CD14-positive monocyte (primary cell): ENCODE results near the gene ACKR2. TPM values are rescaled to one million over a fixed set of nuclear protein-coding genes. Genes with fewer than 3 reads are reported as not detected.

Experiments used
- DNase-seq, 3 donors: peaks; one replicate each; pipeline ENCODE4 v3.0.0-alpha.2; 2011 to 2022
- H2AFZ ChIP-seq: 2 replicates; pipeline ENCODE4 v1.6.0; 2012; ENCODE audit warnings: mild to moderate bottlenecking, low read depth, low read length, inconsistent platforms; ENCODE audit not compliant: insufficient read depth, poor library complexity, severe bottlenecking
- H3K27ac ChIP-seq, 2 donors: 1 replicate in 1 of 2; 2 replicates in 1 of 2; pipeline ENCODE4 v1.5.1; 2012 to 2013; ENCODE audit warnings: low read length in 2 of 2, control low read depth in 1 of 2, inconsistent platforms in 1 of 2, low read depth in 1 of 2, mild to moderate bottlenecking in 1 of 2
- H3K27me3 ChIP-seq, 2 donors: one replicate each; pipeline versions ENCODE4 v1.6.0 to v1.6.1; 2011 to 2013; ENCODE audit warnings: low read length in 2 of 2; ENCODE audit not compliant: control insufficient read depth in 2 of 2, insufficient read depth in 2 of 2
- H3K36me3 ChIP-seq, 2 donors: replicated peaks in 1 of 2; 1 replicate in 1 of 2; 2 replicates in 1 of 2; pipeline versions ENCODE4 v1.5.1 to v1.6.1; 2012 to 2013; ENCODE audit warnings: low read length in 2 of 2, control low read depth in 1 of 2, inconsistent platforms in 1 of 2, mild to moderate bottlenecking in 1 of 2; ENCODE audit not compliant: insufficient read depth in 2 of 2, control insufficient read depth in 1 of 2
- H3K4me1 ChIP-seq, 2 donors: 1 replicate in 1 of 2; 2 replicates in 1 of 2; pipeline versions ENCODE4 v1.5.1 to v1.6.1; 2012 to 2013; ENCODE audit warnings: low read length in 2 of 2, control low read depth in 1 of 2, inconsistent platforms in 1 of 2, mild to moderate bottlenecking in 1 of 2, moderate library complexity in 1 of 2; ENCODE audit not compliant: insufficient read depth in 2 of 2, control insufficient read depth in 1 of 2
- H3K4me2 ChIP-seq: replicated peaks from 2 replicates; pipeline ENCODE3; 2012; ENCODE audit warnings: low read length, moderate library complexity, mild to moderate bottlenecking; ENCODE audit not compliant: poor library complexity, severe bottlenecking; ENCODE audit errors: extremely low read depth
- H3K4me3 ChIP-seq, 3 experiments: fragments of 200-600 bp in 1 of 3; sonication (generic) in 1 of 3; replicated peaks in 1 of 3; 1 replicate in 2 of 3; 2 replicates in 1 of 3; pipeline ENCODE4 v1.5.1; 2011 to 2013; ENCODE audit warnings: low read length in 3 of 3, mild to moderate bottlenecking in 3 of 3, control low read depth in 2 of 3, low read depth in 2 of 3, inconsistent platforms in 1 of 3, moderate library complexity in 1 of 3
- H3K79me2 ChIP-seq: 2 replicates; pipeline ENCODE4 v1.6.0; 2012; ENCODE audit warnings: mild to moderate bottlenecking, control low read depth, inconsistent platforms, low read length, moderate library complexity; ENCODE audit not compliant: insufficient read depth
- H3K9ac ChIP-seq: 2 replicates; pipeline ENCODE4 v1.6.0; 2017; ENCODE audit warnings: low read length, mild to moderate bottlenecking; ENCODE audit not compliant: insufficient read depth, poor library complexity, severe bottlenecking
- H3K9me3 ChIP-seq, 2 donors: replicated peaks in 1 of 2; 1 replicate in 1 of 2; 2 replicates in 1 of 2; pipeline versions ENCODE4 v1.5.1 to v1.6.1; 2012 to 2013; ENCODE audit warnings: low read length in 2 of 2, control low read depth in 1 of 2; ENCODE audit not compliant: control insufficient read depth in 1 of 2, insufficient read depth in 1 of 2
- H4K20me1 ChIP-seq: 2 replicates; pipeline ENCODE4 v1.6.0; 2012; ENCODE audit warnings: mild to moderate bottlenecking, low read length, control low read depth, moderate library complexity; ENCODE audit not compliant: insufficient read depth
- H3K27ac Mint-ChIP-seq, 7 donors: one replicate each; pipeline ENCODE4 v1.8.0; 2020; ENCODE audit warnings: mild to moderate bottlenecking in 7 of 7, mixed read lengths in 7 of 7, moderate library complexity in 6 of 7, inconsistent platforms in 2 of 7
- H3K27me3 Mint-ChIP-seq, 3 donors: one replicate each; pipeline ENCODE4 v1.8.0; 2021 to 2022; ENCODE audit warnings: low read depth in 3 of 3, mild to moderate bottlenecking in 3 of 3, mixed read lengths in 3 of 3, moderate library complexity in 3 of 3, inconsistent platforms in 1 of 3
- H3K36me3 Mint-ChIP-seq, 2 donors: one replicate each; pipeline ENCODE4 v1.8.0; 2020; ENCODE audit warnings: mixed read lengths in 2 of 2, inconsistent platforms in 1 of 2, mild to moderate bottlenecking in 1 of 2
- H3K4me1 Mint-ChIP-seq: one replicate; pipeline ENCODE4 v1.8.0; 2020; ENCODE audit warnings: mild to moderate bottlenecking, mixed read lengths
- H3K4me3 Mint-ChIP-seq, 2 donors: one replicate each; pipeline ENCODE4 v1.8.0; 2020; ENCODE audit warnings: mild to moderate bottlenecking in 2 of 2, mixed read lengths in 2 of 2, moderate library complexity in 1 of 2
- H3K9me3 Mint-ChIP-seq, 7 donors: one replicate each; pipeline ENCODE4 v1.8.0; 2020 to 2022; ENCODE audit warnings: mixed read lengths in 7 of 7, mild to moderate bottlenecking in 6 of 7, moderate library complexity in 6 of 7, inconsistent platforms in 2 of 7
- WGBS: methylation state at CpG from one replicate; pipeline ENCODE4 v1.1.5; 2013; ENCODE audit warnings: missing lambda C conversion rate; ENCODE audit not compliant: insufficient coverage; 5-methylcytosine and 5-hydroxymethylcytosine counted together
- intact Hi-C, 2 donors: fragments of 100-400 bp; cut with micrococcal nuclease; formaldehyde crosslinking; loops; one replicate each; pipeline versions ENCODE4 v1.15.0 to v1.15.1; 2023
- polyA plus RNA-seq, 3 donors: library from polyadenylated mRNA; depleted of rRNA in 1 of 3; unstranded in 2 of 3; stranded (reverse) in 1 of 3; fragments of 300-500 nt in 2 of 3; fragments of >200 nt in 1 of 3; fragmentation: Illumina TruSeq in 2 of 3; gene quantifications; 1 replicate in 2 of 3; 2 replicates in 1 of 3; pipeline ENCODE4 v1.2.3, GENCODE V29; 2012 to 2021
- TF ChIP-seq, protein P1 (sequence below): fragments of 200-600 bp; IDR thresholded peaks from one replicate; pipeline ENCODE4 v1.8.0; 2022; ENCODE audit warnings: antibody characterized with exemption, mild to moderate bottlenecking

The ACKR2 gene
- polyA plus RNA-seq, 3 donors = 0.49 TPM; not detected in 2

- TF ChIP-seq, protein P1, sequence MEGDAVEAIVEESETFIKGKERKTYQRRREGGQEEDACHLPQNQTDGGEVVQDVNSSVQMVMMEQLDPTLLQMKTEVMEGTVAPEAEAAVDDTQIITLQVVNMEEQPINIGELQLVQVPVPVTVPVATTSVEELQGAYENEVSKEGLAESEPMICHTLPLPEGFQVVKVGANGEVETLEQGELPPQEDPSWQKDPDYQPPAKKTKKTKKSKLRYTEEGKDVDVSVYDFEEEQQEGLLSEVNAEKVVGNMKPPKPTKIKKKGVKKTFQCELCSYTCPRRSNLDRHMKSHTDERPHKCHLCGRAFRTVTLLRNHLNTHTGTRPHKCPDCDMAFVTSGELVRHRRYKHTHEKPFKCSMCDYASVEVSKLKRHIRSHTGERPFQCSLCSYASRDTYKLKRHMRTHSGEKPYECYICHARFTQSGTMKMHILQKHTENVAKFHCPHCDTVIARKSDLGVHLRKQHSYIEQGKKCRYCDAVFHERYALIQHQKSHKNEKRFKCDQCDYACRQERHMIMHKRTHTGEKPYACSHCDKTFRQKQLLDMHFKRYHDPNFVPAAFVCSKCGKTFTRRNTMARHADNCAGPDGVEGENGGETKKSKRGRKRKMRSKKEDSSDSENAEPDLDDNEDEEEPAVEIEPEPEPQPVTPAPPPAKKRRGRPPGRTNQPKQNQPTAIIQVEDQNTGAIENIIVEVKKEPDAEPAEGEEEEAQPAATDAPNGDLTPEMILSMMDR = no peak
- Histone ChIP-seq H3K4me2 (no peak overlapping the region), H2AFZ (no peak overlapping the region), H3K9ac (no peak overlapping the region), H3K27me3 (no peaks in the 10 kb centered on the region), H3K4me1 (peaks cover 17 to 18% of the 10 kb centered on the region in 2 donors), H4K20me1 (no peaks in the 10 kb centered on the region), H3K27ac (no peak overlapping the region), H3K9me3 (no peaks in the 10 kb centered on the region), H3K36me3 (no peaks in the 10 kb centered on the region), H3K79me2 (no peaks in the 10 kb centered on the region), H3K4me3 (no peak overlapping the region)
- Mint-ChIP-seq H3K4me3 (no peak overlapping the region), H3K9me3 (peaks cover 0 to 2% (median 0%) of the 10 kb centered on the region in 7 donors), H3K27ac (no peak overlapping the region), H3K27me3 (peaks cover 0 to 6% (median 1%) of the 10 kb centered on the region in 3 donors), H3K36me3 (peaks cover 0 to 4% of the 10 kb centered on the region in 2 donors), H3K4me1 (peaks cover 18% of the 10 kb centered on the region)
- intact Hi-C loops = no loop called here
- no peak for DNase-seq
- WGBS = 96% methylated on average over 3 of the region's 3 CpGs
Measured at GRCh38 chr3:42850263-42850662, 41.0 kb downstream of the ACKR2 start.

DNA sequence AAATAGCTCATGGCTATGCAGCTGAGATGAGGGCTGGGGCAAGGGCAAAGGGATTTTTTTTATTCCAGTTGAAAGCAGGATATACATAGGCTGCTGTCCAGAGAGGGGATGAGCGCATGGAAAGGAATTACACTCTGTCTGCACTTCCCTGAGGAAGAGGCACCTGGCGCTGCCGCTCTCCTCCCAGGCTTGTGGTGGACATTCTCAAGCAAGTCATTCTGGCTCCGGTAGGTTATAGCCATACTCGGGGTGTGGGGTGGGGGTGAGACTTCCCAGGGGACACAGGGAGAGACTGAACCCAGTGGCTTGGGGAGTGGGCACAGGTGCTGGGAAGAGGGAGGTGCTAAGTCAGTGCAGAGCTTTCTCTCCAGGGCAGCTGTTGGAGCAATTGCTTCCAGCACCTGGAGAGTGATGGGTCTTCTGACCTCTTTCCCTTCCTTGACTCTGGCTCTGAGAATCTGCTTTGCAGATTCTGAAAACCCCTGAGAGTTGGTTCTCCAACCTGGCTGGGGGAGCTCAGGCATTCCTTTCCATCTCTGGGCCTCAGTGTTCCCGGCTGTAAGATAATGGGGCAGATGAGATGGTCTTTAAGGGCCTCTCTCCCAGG, 42.1 kb downstream of the ACKR2 start:
- Histone ChIP-seq H3K9me3 (no peaks in the 10 kb centered on the region), H3K79me2 (no peaks in the 10 kb centered on the region), H3K4me1 (peaks cover 16 to 17% of the 10 kb centered on the region in 2 donors), H3K27me3 (no peaks in the 10 kb centered on the region), H3K27ac (no peak overlapping the region), H3K9ac (no peak overlapping the region), H3K36me3 (no peaks in the 10 kb centered on the region), H2AFZ (no peak overlapping the region), H4K20me1 (no peaks in the 10 kb centered on the region), H3K4me3 (no peak overlapping the region), H3K4me2 (no peak overlapping the region)
- H3K36me3 Mint-ChIP-seq = peaks cover 0 to 4% of the 10 kb centered on the region in 2 donors
- peaks cover 0 to 7% (median 1%) of the 10 kb centered on the region in 3 donors for H3K27me3 Mint-ChIP-seq
- peaks cover 0 to 2% (median 0%) of the 10 kb centered on the region in 7 donors for H3K9me3 Mint-ChIP-seq
- WGBS = 97% methylated on average over 5 of the region's 6 CpGs
- no peak for DNase-seq
- peak overlapping the region in 1 of 7 donors; percentile 35 for H3K27ac Mint-ChIP-seq
- peaks cover 17% of the 10 kb centered on the region for H3K4me1 Mint-ChIP-seq
- TF ChIP-seq, protein P1 = no peak
- H3K4me3 Mint-ChIP-seq = no peak overlapping the region
- intact Hi-C loops = no loop called here
